Liver (tissue), 9 donors: ENCODE data around the gene KIFC1. TPM values are rescaled to one million over a fixed set of nuclear protein-coding genes. Genes with fewer than 3 reads are reported as not detected.
A peak's percentile ranks its signal among the peaks of the same experiment; 100 is the strongest.

Experiments used
- DNase-seq: peaks from one replicate; pipeline ENCODE4 v3.0.0-alpha.2; 2017; ENCODE audit warnings: low spot score
- H3K27ac ChIP-seq, 2 donors: one replicate each; pipeline ENCODE4 v1.7.0; 2013; ENCODE audit warnings: inconsistent platforms in 2 of 2, low read length in 2 of 2, control low read depth in 1 of 2, low read depth in 1 of 2, mild to moderate bottlenecking in 1 of 2
- H3K27me3 ChIP-seq, 4 donors: one replicate each; pipeline versions ENCODE4 v1.6.1 to v1.7.0; 2013; ENCODE audit warnings: low read length in 3 of 4, inconsistent platforms in 1 of 4, mild to moderate bottlenecking in 1 of 4, moderate library complexity in 1 of 4; ENCODE audit not compliant: control insufficient read depth in 4 of 4, insufficient read depth in 4 of 4
- H3K36me3 ChIP-seq, 4 donors: one replicate each; pipeline versions ENCODE4 v1.6.1 to v1.7.0; 2013; ENCODE audit warnings: low read length in 3 of 4, mild to moderate bottlenecking in 3 of 4, low read depth in 1 of 4, moderate library complexity in 1 of 4; ENCODE audit not compliant: control insufficient read depth in 4 of 4, insufficient read depth in 3 of 4
- H3K4me1 ChIP-seq, 4 donors: one replicate each; pipeline versions ENCODE4 v1.6.1 to v1.7.0; 2013; ENCODE audit warnings: low read length in 3 of 4, mild to moderate bottlenecking in 3 of 4, moderate library complexity in 1 of 4; ENCODE audit not compliant: control insufficient read depth in 4 of 4, insufficient read depth in 4 of 4
- H3K4me3 ChIP-seq, 3 donors: one replicate each; pipeline versions ENCODE4 v1.6.1 to v1.7.0; 2013; ENCODE audit warnings: low read length in 3 of 3, control low read depth in 1 of 3, low read depth in 1 of 3, mild to moderate bottlenecking in 1 of 3
- H3K9ac ChIP-seq, 2 donors: one replicate each; pipeline ENCODE4 v1.7.0; 2013; ENCODE audit warnings: low read length in 2 of 2, mild to moderate bottlenecking in 2 of 2, moderate library complexity in 2 of 2, control low read depth in 1 of 2, low read depth in 1 of 2
- H3K9me3 ChIP-seq, 4 donors: one replicate each; pipeline versions ENCODE4 v1.6.1 to v1.7.0; 2013; ENCODE audit warnings: low read length in 3 of 4; ENCODE audit not compliant: control insufficient read depth in 4 of 4
- EGR1 ChIP-seq, 2 donors: IDR thresholded peaks; 2 replicates each; pipeline ENCODE4 v1.6.1; 2016 to 2018; ENCODE audit warnings: antibody characterized with exemption in 2 of 2, low read depth in 2 of 2
- FOXA1 ChIP-seq: IDR thresholded peaks from 2 replicates; pipeline ENCODE4 v1.6.1; 2016; ENCODE audit warnings: antibody characterized with exemption
- FOXA2 ChIP-seq: IDR thresholded peaks from 2 replicates; pipeline ENCODE4 v1.6.1; 2016; ENCODE audit warnings: antibody characterized with exemption
- GABPA ChIP-seq, 2 donors: IDR thresholded peaks in 1 of 2; conservative IDR thresholded peaks in 1 of 2; 2 replicates each; pipeline ENCODE4 v1.6.1; 2016; ENCODE audit warnings: antibody characterized with exemption in 2 of 2, mild to moderate bottlenecking in 1 of 2, moderate library complexity in 1 of 2
- HNF4A ChIP-seq, 2 donors: conservative IDR thresholded peaks; 2 replicates each; pipeline ENCODE4 v1.6.1; 2016; ENCODE audit warnings: antibody characterized with exemption in 2 of 2, mild to moderate bottlenecking in 2 of 2
- JUND ChIP-seq, 2 donors: IDR thresholded peaks; 2 replicates each; pipeline ENCODE4 v1.6.1; 2016; ENCODE audit warnings: antibody characterized with exemption in 2 of 2
- NR2F2 ChIP-seq: IDR thresholded peaks from 2 replicates; pipeline ENCODE4 v1.6.1; 2016; ENCODE audit warnings: antibody characterized with exemption
- RXRA ChIP-seq, 2 donors: IDR thresholded peaks; 2 replicates each; pipeline ENCODE4 v1.6.1; 2017 to 2018; ENCODE audit warnings: antibody characterized with exemption in 2 of 2, mild to moderate bottlenecking in 1 of 2
- SP1 ChIP-seq: IDR thresholded peaks from 2 replicates; pipeline ENCODE4 v1.6.1; 2018; ENCODE audit warnings: antibody characterized with exemption, mild to moderate bottlenecking
- TAF1 ChIP-seq: conservative IDR thresholded peaks from 2 replicates; pipeline ENCODE4 v1.6.1; 2016; ENCODE audit warnings: antibody characterized with exemption, mild to moderate bottlenecking
- YY1 ChIP-seq: IDR thresholded peaks from 2 replicates; pipeline ENCODE4 v1.6.1; 2016; ENCODE audit warnings: antibody characterized with exemption, mild to moderate bottlenecking
- WGBS: extraction: QIAGEN DNeasy Blood & Tissue Kit; methylation state at CpG from one replicate; pipeline ENCODE4 v1.1.7; 2013; 5-methylcytosine and 5-hydroxymethylcytosine counted together
- polyA plus RNA-seq, 2 donors: library from polyadenylated mRNA; stranded (reverse) in 1 of 2; unstranded in 1 of 2; fragments of 200-250 nt in 1 of 2; fragments of >200 nt in 1 of 2; fragmentation: Nextera tagmentation in 1 of 2; extraction: Ambion mirVana in 1 of 2; gene quantifications; one replicate each; pipeline versions ENCODE4 v1.2.1 to v1.2.3, GENCODE V29; 2013 to 2015
- total RNA-seq, 2 donors: library from RNA; depleted of rRNA; stranded (reverse); fragments of >200 nt; gene quantifications; one replicate each; pipeline ENCODE4 v1.2.3, GENCODE V29; 2014
- TF ChIP-seq, protein P1 (sequence below): fragments of 150-350 bp; IDR thresholded peaks from 2 replicates; pipeline ENCODE4 v1.5.1; 2017; ENCODE audit warnings: improper control_type of control experiment, low read depth, low read length; ENCODE audit not compliant: missing input control
- TF ChIP-seq, protein P2 (sequence below): IDR thresholded peaks from 2 replicates; pipeline ENCODE4 v1.6.1; 2016; ENCODE audit warnings: antibody characterized with exemption, mild to moderate bottlenecking
- TF ChIP-seq, protein P3 (sequence below): IDR thresholded peaks from 2 replicates; pipeline ENCODE4 v1.6.1; 2016; ENCODE audit warnings: antibody characterized with exemption
- TF ChIP-seq, protein P4 (sequence below): IDR thresholded peaks from 2 replicates; pipeline ENCODE4 v1.6.1; 2016; ENCODE audit warnings: antibody characterized with exemption
- TF ChIP-seq, protein P5 (sequence below): IDR thresholded peaks from 2 replicates; pipeline ENCODE4 v1.6.1; 2016; ENCODE audit warnings: antibody characterized with exemption
- donor health status: healthy.
- donor health status: healthy.
- donor health status: healthy.
- donor health status: healthy.
- donor health status: healthy.

The KIFC1 gene
- total and polyA plus RNA-seq, 4 donors: 0.08 to 30.0 (median 1.3) TPM

DNA sequence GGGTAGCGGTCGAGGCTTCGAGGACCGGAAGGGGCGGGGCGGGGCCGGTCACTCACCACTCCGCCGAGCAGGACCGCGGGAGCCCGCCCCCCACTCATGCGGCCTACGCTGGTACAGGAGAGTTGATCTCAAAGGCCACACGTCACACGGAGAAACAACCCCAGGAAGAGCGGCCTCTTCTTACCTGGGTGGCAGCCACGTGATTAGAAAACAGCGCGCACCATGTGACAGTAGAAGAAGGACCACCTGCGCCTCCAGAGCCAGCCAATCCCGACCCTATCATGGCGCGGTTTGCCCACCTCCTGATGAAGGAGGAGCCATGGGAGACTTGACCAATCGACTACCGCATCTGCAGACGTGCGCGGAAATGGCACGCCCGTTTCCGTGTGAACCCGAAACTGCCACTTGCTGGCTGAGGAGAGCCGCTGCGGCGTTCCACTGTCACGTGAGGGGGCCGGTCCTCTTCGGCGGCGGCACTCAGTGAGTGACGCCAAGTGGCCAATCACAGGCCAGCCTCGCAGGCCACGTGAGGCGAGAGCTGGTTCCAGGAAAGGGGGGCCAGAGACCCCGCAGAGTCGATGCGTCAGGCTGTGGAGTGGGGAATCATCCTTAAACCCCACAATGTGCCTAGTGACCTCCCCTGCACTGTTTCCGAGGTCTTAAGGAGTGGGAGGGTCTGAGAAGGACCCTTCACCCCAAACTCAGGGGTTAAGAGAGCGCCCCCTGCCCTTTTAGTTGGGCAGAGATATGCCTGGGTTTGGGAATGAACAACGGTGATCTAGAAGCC lies 26.5 kb downstream of the KIFC1 start, which contains the start of gene CUTA:
Gene CUTA, minus strand, starts transcription at position 205 of the 787 bp plus-strand sequence. Its CDS starts 107 bp downstream, at position 98.
- Histone ChIP-seq H3K4me3 (peak within 1 kb of the TSS; percentile 68 to 82 (median 73)), H3K27ac (peak within 1 kb of the TSS; percentile 80 to 89), H3K36me3 (peaks cover 8 to 23% (median 16%) of the 10 kb centered on the region in 4 donors), H3K27me3 (no peaks in the 10 kb centered on the region), H3K4me1 (peaks cover 10 to 31% (median 21%) of the 10 kb centered on the region in 4 donors), H3K9me3 (no peaks in the 10 kb centered on the region), H3K9ac (peak within 1 kb of the TSS; percentile 73 to 80)
- DNase-seq: peak; percentile 96
- TF ChIP-seq FOXA1 (no peak), JUND (IDR thresholded peaks at IDR 0.05) (peak; percentile 14 to 19), NR2F2 (peak; percentile 35), TAF1 (no peak), RXRA (IDR thresholded peaks at IDR 0.05) (peak; percentile 68 to 73), GABPA (IDR thresholded peaks at IDR 0.05 in 1 of 2, conservative IDR thresholded peaks at IDR 0.05 in 1 of 2) (peak; percentile 51 to 92), FOXA2 (no peak), HNF4A (conservative IDR thresholded peaks at IDR 0.05) (peak in 1 of 2 donors; percentile 30), SP1 (peak; percentile 94), EGR1 (IDR thresholded peaks at IDR 0.05; ENCODE audit: low read depth in 2 of 2) (peak; percentile 22 to 67), YY1 (peak; percentile 98)
- TF ChIP-seq, protein P1, sequence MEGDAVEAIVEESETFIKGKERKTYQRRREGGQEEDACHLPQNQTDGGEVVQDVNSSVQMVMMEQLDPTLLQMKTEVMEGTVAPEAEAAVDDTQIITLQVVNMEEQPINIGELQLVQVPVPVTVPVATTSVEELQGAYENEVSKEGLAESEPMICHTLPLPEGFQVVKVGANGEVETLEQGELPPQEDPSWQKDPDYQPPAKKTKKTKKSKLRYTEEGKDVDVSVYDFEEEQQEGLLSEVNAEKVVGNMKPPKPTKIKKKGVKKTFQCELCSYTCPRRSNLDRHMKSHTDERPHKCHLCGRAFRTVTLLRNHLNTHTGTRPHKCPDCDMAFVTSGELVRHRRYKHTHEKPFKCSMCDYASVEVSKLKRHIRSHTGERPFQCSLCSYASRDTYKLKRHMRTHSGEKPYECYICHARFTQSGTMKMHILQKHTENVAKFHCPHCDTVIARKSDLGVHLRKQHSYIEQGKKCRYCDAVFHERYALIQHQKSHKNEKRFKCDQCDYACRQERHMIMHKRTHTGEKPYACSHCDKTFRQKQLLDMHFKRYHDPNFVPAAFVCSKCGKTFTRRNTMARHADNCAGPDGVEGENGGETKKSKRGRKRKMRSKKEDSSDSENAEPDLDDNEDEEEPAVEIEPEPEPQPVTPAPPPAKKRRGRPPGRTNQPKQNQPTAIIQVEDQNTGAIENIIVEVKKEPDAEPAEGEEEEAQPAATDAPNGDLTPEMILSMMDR: peak; percentile 5
- TF ChIP-seq, protein P2, sequence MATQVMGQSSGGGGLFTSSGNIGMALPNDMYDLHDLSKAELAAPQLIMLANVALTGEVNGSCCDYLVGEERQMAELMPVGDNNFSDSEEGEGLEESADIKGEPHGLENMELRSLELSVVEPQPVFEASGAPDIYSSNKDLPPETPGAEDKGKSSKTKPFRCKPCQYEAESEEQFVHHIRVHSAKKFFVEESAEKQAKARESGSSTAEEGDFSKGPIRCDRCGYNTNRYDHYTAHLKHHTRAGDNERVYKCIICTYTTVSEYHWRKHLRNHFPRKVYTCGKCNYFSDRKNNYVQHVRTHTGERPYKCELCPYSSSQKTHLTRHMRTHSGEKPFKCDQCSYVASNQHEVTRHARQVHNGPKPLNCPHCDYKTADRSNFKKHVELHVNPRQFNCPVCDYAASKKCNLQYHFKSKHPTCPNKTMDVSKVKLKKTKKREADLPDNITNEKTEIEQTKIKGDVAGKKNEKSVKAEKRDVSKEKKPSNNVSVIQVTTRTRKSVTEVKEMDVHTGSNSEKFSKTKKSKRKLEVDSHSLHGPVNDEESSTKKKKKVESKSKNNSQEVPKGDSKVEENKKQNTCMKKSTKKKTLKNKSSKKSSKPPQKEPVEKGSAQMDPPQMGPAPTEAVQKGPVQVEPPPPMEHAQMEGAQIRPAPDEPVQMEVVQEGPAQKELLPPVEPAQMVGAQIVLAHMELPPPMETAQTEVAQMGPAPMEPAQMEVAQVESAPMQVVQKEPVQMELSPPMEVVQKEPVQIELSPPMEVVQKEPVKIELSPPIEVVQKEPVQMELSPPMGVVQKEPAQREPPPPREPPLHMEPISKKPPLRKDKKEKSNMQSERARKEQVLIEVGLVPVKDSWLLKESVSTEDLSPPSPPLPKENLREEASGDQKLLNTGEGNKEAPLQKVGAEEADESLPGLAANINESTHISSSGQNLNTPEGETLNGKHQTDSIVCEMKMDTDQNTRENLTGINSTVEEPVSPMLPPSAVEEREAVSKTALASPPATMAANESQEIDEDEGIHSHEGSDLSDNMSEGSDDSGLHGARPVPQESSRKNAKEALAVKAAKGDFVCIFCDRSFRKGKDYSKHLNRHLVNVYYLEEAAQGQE: peak; percentile 34
- TF ChIP-seq, protein P3, sequence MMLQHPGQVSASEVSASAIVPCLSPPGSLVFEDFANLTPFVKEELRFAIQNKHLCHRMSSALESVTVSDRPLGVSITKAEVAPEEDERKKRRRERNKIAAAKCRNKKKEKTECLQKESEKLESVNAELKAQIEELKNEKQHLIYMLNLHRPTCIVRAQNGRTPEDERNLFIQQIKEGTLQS: no peak
- TF ChIP-seq, protein P4, sequence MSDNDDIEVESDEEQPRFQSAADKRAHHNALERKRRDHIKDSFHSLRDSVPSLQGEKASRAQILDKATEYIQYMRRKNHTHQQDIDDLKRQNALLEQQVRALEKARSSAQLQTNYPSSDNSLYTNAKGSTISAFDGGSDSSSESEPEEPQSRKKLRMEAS: peak; percentile 98
- TF ChIP-seq, protein P5, sequence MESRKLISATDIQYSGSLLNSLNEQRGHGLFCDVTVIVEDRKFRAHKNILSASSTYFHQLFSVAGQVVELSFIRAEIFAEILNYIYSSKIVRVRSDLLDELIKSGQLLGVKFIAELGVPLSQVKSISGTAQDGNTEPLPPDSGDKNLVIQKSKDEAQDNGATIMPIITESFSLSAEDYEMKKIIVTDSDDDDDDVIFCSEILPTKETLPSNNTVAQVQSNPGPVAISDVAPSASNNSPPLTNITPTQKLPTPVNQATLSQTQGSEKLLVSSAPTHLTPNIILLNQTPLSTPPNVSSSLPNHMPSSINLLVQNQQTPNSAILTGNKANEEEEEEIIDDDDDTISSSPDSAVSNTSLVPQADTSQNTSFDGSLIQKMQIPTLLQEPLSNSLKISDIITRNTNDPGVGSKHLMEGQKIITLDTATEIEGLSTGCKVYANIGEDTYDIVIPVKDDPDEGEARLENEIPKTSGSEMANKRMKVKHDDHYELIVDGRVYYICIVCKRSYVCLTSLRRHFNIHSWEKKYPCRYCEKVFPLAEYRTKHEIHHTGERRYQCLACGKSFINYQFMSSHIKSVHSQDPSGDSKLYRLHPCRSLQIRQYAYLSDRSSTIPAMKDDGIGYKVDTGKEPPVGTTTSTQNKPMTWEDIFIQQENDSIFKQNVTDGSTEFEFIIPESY: peak; percentile 75
- WGBS: under 1% methylated on average over 51 of the region's 51 CpGs
